Activated naive CD8-positive, alpha-beta T cell treated with anti-CD3 and anti-CD28 coated beads, Interleukin-2, amount 10 ng/mL, durations not matched to agents 7 days and 5 days (primary cell): Measurements from ENCODE around the gene IL17RA. TPM values are rescaled to one million over a fixed set of nuclear protein-coding genes. Genes with fewer than 3 reads are reported as not detected.

Experiments
- ATAC-seq: fragments of 150-1000 bp; cut with Tn5 transposase; one replicate; pipeline ENCODE4 v1.10.0; 2021; ENCODE audit warnings: low read depth, moderate library complexity
- POLR2A ChIA-PET: fragments of 350-600 bp; sonication (Branson Sonifier 250); formaldehyde crosslinking; loops from one replicate; lab custom pipeline; 2021; ENCODE audit warnings: antibody characterized with exemption; lab: Charles Lee
- DNase-seq: peaks from one replicate; pipeline ENCODE4 v3.0.0; 2021
- H3K27ac Mint-ChIP-seq: one replicate; pipeline ENCODE4 v1.8.0; 2022; ENCODE audit warnings: mild to moderate bottlenecking, mixed read lengths
- H3K27me3 Mint-ChIP-seq: one replicate; pipeline ENCODE4 v1.8.0; 2022; ENCODE audit warnings: mild to moderate bottlenecking, moderate library complexity, mixed read lengths
- H3K36me3 Mint-ChIP-seq: one replicate; pipeline ENCODE4 v1.8.0; 2021; ENCODE audit warnings: mild to moderate bottlenecking, mixed read lengths
- H3K4me1 Mint-ChIP-seq: one replicate; pipeline ENCODE4 v1.8.0; 2021; ENCODE audit warnings: mixed read lengths
- H3K4me3 Mint-ChIP-seq: one replicate; pipeline ENCODE4 v1.8.0; 2022; ENCODE audit warnings: mild to moderate bottlenecking, moderate library complexity, mixed read lengths
- H3K9me3 Mint-ChIP-seq: one replicate; pipeline ENCODE4 v1.8.0; 2021; ENCODE audit warnings: mixed read lengths
- total RNA-seq, 2 experiments: library from RNA; stranded (reverse); gene quantifications; one replicate each; pipeline ENCODE4 v1.2.3, GENCODE V29; 2021

The IL17RA gene
- total RNA-seq, 2 experiments from 2014 or later: 46.7 to 48.0 TPM

GRCh38 chr22:17063411-17064106 is 21.2 kb upstream of the IL17RA start:
- Mint-ChIP-seq H3K4me1 (peaks cover 4% of the 10 kb centered on the region), H3K4me3 (no peak overlapping the region), H3K27ac (no peak overlapping the region), H3K36me3 (no peaks in the 10 kb centered on the region), H3K27me3 (peaks cover 11% of the 10 kb centered on the region), H3K9me3 (no peaks in the 10 kb centered on the region)
- POLR2A ChIA-PET: no interaction called here
- ATAC-seq: no peak
- no peak for DNase-seq

GRCh38 chr22:17064498-17065100 is 20.2 kb upstream of the IL17RA start:
- Mint-ChIP-seq H3K27me3 (peaks cover 11% of the 10 kb centered on the region), H3K36me3 (no peaks in the 10 kb centered on the region), H3K4me3 (no peak overlapping the region), H3K4me1 (peaks cover 4% of the 10 kb centered on the region), H3K27ac (no peak overlapping the region), H3K9me3 (no peaks in the 10 kb centered on the region)
- POLR2A ChIA-PET: no interaction called here
- ATAC-seq (no peak), DNase-seq (no peak)

- no peaks in the 10 kb centered on the region for H3K9me3 Mint-ChIP-seq
- no peak overlapping the region for H3K27ac Mint-ChIP-seq
- no peaks in the 10 kb centered on the region for H3K36me3 Mint-ChIP-seq
- no peak overlapping the region for H3K4me3 Mint-ChIP-seq
- ATAC-seq (no peak), DNase-seq (no peak)
- POLR2A ChIA-PET: no interaction called here
- peaks cover 4% of the 10 kb centered on the region for H3K4me1 Mint-ChIP-seq
- peaks cover 6% of the 10 kb centered on the region for H3K27me3 Mint-ChIP-seq
These were observed 19.4 kb upstream of the IL17RA start for GRCh38 chr22:17065433-17065832.

GRCh38 chr22:17072877-17073276 is 11.9 kb upstream of the IL17RA start:
- Mint-ChIP-seq H3K9me3 (no peaks in the 10 kb centered on the region), H3K36me3 (no peaks in the 10 kb centered on the region), H3K4me1 (peaks cover 15% of the 10 kb centered on the region), H3K27me3 (peaks cover 29% of the 10 kb centered on the region), H3K27ac (no peak overlapping the region), H3K4me3 (no peak overlapping the region)
- DNase-seq (no peak), ATAC-seq (no peak)
- POLR2A ChIA-PET: no interaction called here

- Mint-ChIP-seq H3K9me3 (no peaks in the 10 kb centered on the region), H3K36me3 (no peaks in the 10 kb centered on the region), H3K4me1 (peaks cover 15% of the 10 kb centered on the region), H3K4me3 (no peak overlapping the region), H3K27ac (no peak overlapping the region), H3K27me3 (peaks cover 29% of the 10 kb centered on the region)
- POLR2A ChIA-PET: interaction anchor here (0.9 kb wide), 2 partner anchors 10 to 100 kb away, joined by 3 read pairs; no protein-coding TSS in a partner anchor
- ATAC-seq: no peak
- DNase-seq: no peak
These were observed 10.2 kb upstream of the IL17RA start for GRCh38 chr22:17074648-17075002.

GRCh38 chr22:17077255-17077654 is 7.5 kb upstream of the IL17RA start:
- POLR2A ChIA-PET: no interaction called here
- H3K36me3 Mint-ChIP-seq: no peaks in the 10 kb centered on the region
- H3K27me3 Mint-ChIP-seq: peaks cover 32% of the 10 kb centered on the region
- peaks cover 15% of the 10 kb centered on the region for H3K4me1 Mint-ChIP-seq
- ATAC-seq: no peak
- H3K4me3 Mint-ChIP-seq: no peak overlapping the region
- H3K9me3 Mint-ChIP-seq: no peaks in the 10 kb centered on the region
- DNase-seq: no peak
- no peak overlapping the region for H3K27ac Mint-ChIP-seq

- peaks cover 22% of the 10 kb centered on the region for H3K4me1 Mint-ChIP-seq
- POLR2A ChIA-PET: interaction anchor here (0.7 kb wide), 1 partner anchor 82 kb away, joined by 3 read pairs; no protein-coding TSS in a partner anchor
- H3K9me3 Mint-ChIP-seq: no peaks in the 10 kb centered on the region
- no peaks in the 10 kb centered on the region for H3K36me3 Mint-ChIP-seq
- DNase-seq (no peak), ATAC-seq (no peak)
- H3K27ac Mint-ChIP-seq: no peak overlapping the region
- H3K4me3 Mint-ChIP-seq: no peak overlapping the region
- H3K27me3 Mint-ChIP-seq: peaks cover 10% of the 10 kb centered on the region
These were observed 5.2 kb upstream of the IL17RA start for GRCh38 chr22:17079572-17079971.

GRCh38 chr22:17083255-17083654 is 1.5 kb upstream of the IL17RA start:
- Mint-ChIP-seq H3K27ac (peak overlapping the region; percentile 77), H3K4me1 (peaks cover 28% of the 10 kb centered on the region), H3K9me3 (no peaks in the 10 kb centered on the region), H3K36me3 (peaks cover 3% of the 10 kb centered on the region), H3K4me3 (peak overlapping the region; percentile 54), H3K27me3 (peaks cover 6% of the 10 kb centered on the region)
- DNase-seq (no peak), ATAC-seq (no peak)
- POLR2A ChIA-PET: no interaction called here

GRCh38 chr22:17083811-17084441 is 874 bp upstream of the IL17RA start:
- Mint-ChIP-seq H3K9me3 (no peaks in the 10 kb centered on the region), H3K27ac (peak overlapping the region; percentile 92), H3K4me3 (peak overlapping the region; percentile 89), H3K27me3 (peaks cover 6% of the 10 kb centered on the region), H3K36me3 (peaks cover 3% of the 10 kb centered on the region), H3K4me1 (peaks cover 31% of the 10 kb centered on the region)
- POLR2A ChIA-PET: interaction anchor here (0.8 to 1.0 kb wide), 3 partner anchors 9 to 153 kb away, joined by 3 to 4 read pairs (median 3); no protein-coding TSS in a partner anchor
- DNase-seq (peak; percentile 30), ATAC-seq (no peak)

GRCh38 chr22:17085277-17086181 is 729 bp downstream of the IL17RA start:
- ATAC-seq (no peak), DNase-seq (peak; percentile 62)
- H3K27me3 Mint-ChIP-seq: peaks cover 3% of the 10 kb centered on the region
- no peaks in the 10 kb centered on the region for H3K9me3 Mint-ChIP-seq
- H3K4me1 Mint-ChIP-seq: peaks cover 41% of the 10 kb centered on the region
- POLR2A ChIA-PET: interaction anchor here (0.6 to 1.4 kb wide), 9 partner anchors 16 to 133 kb away, joined by 3 to 7 read pairs (median 4); partner anchors contain the start of gene ADA2
- H3K36me3 Mint-ChIP-seq: peaks cover 9% of the 10 kb centered on the region
- H3K4me3 Mint-ChIP-seq: peak overlapping the region; percentile 89
- peak overlapping the region; percentile 87 for H3K27ac Mint-ChIP-seq

GRCh38 chr22:17086296-17086695 is 1.5 kb downstream of the IL17RA start:
- DNase-seq: peak; percentile 34
- no peak for ATAC-seq
- Mint-ChIP-seq H3K36me3 (peaks cover 14% of the 10 kb centered on the region), H3K9me3 (no peaks in the 10 kb centered on the region), H3K4me1 (peaks cover 49% of the 10 kb centered on the region), H3K4me3 (peak overlapping the region; percentile 89), H3K27ac (peak overlapping the region; percentile 87), H3K27me3 (peaks cover 2% of the 10 kb centered on the region)
- POLR2A ChIA-PET: interaction anchor here (0.7 to 3.5 kb wide), 16 partner anchors 9 to 133 kb away, joined by 3 to 18 read pairs (median 5); partner anchors contain the start of gene ADA2

- Mint-ChIP-seq H3K4me1 (peaks cover 54% of the 10 kb centered on the region), H3K9me3 (no peaks in the 10 kb centered on the region), H3K36me3 (peaks cover 14% of the 10 kb centered on the region), H3K27me3 (no peaks in the 10 kb centered on the region), H3K4me3 (peak overlapping the region; percentile 89), H3K27ac (peak overlapping the region; percentile 87)
- DNase-seq (peak; percentile 45), ATAC-seq (no peak)
- POLR2A ChIA-PET: interaction anchor here (0.5 to 3.5 kb wide), 12 partner anchors 8 to 143 kb away, joined by 3 to 18 read pairs (median 4); no protein-coding TSS in a partner anchor
These were observed 2.1 kb downstream of the IL17RA start for GRCh38 chr22:17086788-17087497.
